SK-N-SH (cell line): ENCODE measurements around the gene FBXL2. TPM values are rescaled to one million over a fixed set of nuclear protein-coding genes. Genes with fewer than 3 reads are reported as not detected.

ENCODE experiments used
- CTCF ChIA-PET: fragments of 300-600, 350-600 bp; formaldehyde crosslinking; extraction: SDS; loops from one replicate; lab custom pipeline; 2021; lab: Yijun Ruan, JAX
- POLR2A ChIA-PET: fragments of 350-600 bp; sonication (Branson Sonifier 250); formaldehyde crosslinking; extraction: SDS; loops from one replicate; lab custom pipeline; 2020; ENCODE audit warnings: antibody characterized with exemption, inconsistent platforms; lab: Yijun Ruan, JAX
- DNase-seq: peaks from one replicate; pipeline ENCODE4 v3.0.0; 2012
- H2AFZ ChIP-seq: fragments of 200-600 bp; sonication (generic); 2 replicates; pipeline ENCODE4 v1.8.1; 2016; ENCODE audit warnings: antibody characterized with exemption, mild to moderate bottlenecking, low read depth
- H3F3A ChIP-seq: fragments of 200-600 bp; sonication (generic); replicated peaks from 2 replicates; pipeline ENCODE3; 2016; ENCODE audit warnings: antibody characterized with exemption, mild to moderate bottlenecking; ENCODE audit not compliant: insufficient read depth
- H3K27ac ChIP-seq, 2 experiments: fragments of 200-500 bp in 1 of 2; fragments of 200-600 bp in 1 of 2; sonication (Bioruptor generic) in 1 of 2; sonication (generic), shearing (Covaris generic) in 1 of 2; 2 replicates each; pipeline versions ENCODE4 v1.5.1 to v1.6.1; 2014 to 2016; ENCODE audit warnings: low read depth in 2 of 2, inconsistent platforms in 1 of 2, low read length in 1 of 2, mild to moderate bottlenecking in 1 of 2, mixed read lengths in 1 of 2
- H3K27me3 ChIP-seq: fragments of 200-600 bp; sonication (generic), shearing (Covaris generic); 2 replicates; pipeline ENCODE4 v1.6.1; 2016; ENCODE audit warnings: mixed run types; ENCODE audit not compliant: insufficient read depth
- H3K36me3 ChIP-seq, 2 experiments: fragments of 200-500 bp in 1 of 2; fragments of 200-600 bp in 1 of 2; sonication (Bioruptor generic) in 1 of 2; sonication (generic) in 1 of 2; replicated peaks in 1 of 2; 2 replicates each; pipeline versions ENCODE3 to v1.5.1; 2014 to 2016; ENCODE audit warnings: low read length in 1 of 2, mild to moderate bottlenecking in 1 of 2; ENCODE audit not compliant: insufficient read depth in 2 of 2, control insufficient read depth in 1 of 2
- H3K4me1 ChIP-seq, 2 experiments: fragments of 200-500 bp in 1 of 2; fragments of 200-600 bp in 1 of 2; sonication (Bioruptor generic) in 1 of 2; sonication (generic), shearing (Covaris generic) in 1 of 2; 2 replicates each; pipeline versions ENCODE4 v1.5.1 to v1.6.1; 2014 to 2016; ENCODE audit warnings: low read depth in 1 of 2, low read length in 1 of 2, mixed run types in 1 of 2; ENCODE audit not compliant: insufficient read depth in 2 of 2, control insufficient read depth in 1 of 2
- H3K4me2 ChIP-seq: fragments of 200-600 bp; sonication (generic), shearing (Covaris generic); 2 replicates; pipeline ENCODE4 v1.6.1; 2017; ENCODE audit warnings: mixed run types
- H3K4me3 ChIP-seq, 2 experiments: fragments of 200-500 bp in 1 of 2; fragments of 200-600 bp in 1 of 2; sonication (Bioruptor generic) in 1 of 2; sonication (generic), shearing (Covaris generic) in 1 of 2; 2 replicates each; pipeline versions ENCODE4 v1.5.1 to v1.8.1; 2014 to 2016; ENCODE audit warnings: low read depth in 2 of 2, inconsistent platforms in 1 of 2, low read length in 1 of 2, mild to moderate bottlenecking in 1 of 2, mixed read lengths in 1 of 2, moderate library complexity in 1 of 2
- H3K79me2 ChIP-seq: fragments of 200-600 bp; sonication (generic); 2 replicates; pipeline ENCODE4 v1.8.1; 2017; ENCODE audit warnings: mild to moderate bottlenecking; ENCODE audit not compliant: insufficient read depth
- H3K9ac ChIP-seq: fragments of 200-600 bp; sonication (generic); 2 replicates; pipeline ENCODE4 v1.6.1; 2017; ENCODE audit warnings: mixed run types
- H3K9me2 ChIP-seq: fragments of 200-600 bp; sonication (generic); 2 replicates; pipeline ENCODE4 v1.6.1; 2017; ENCODE audit warnings: mixed run types
- H3K9me3 ChIP-seq: fragments of 200-600 bp; sonication (generic); 2 replicates; pipeline ENCODE4 v1.6.1; 2017; ENCODE audit warnings: mixed run types, mild to moderate bottlenecking, moderate library complexity
- H4K20me1 ChIP-seq: fragments of 200-600 bp; sonication (generic); 2 replicates; pipeline ENCODE4 v1.6.1; 2017; ENCODE audit warnings: mild to moderate bottlenecking, mixed run types; ENCODE audit not compliant: insufficient read depth
- EP300 ChIP-seq, 2 experiments: IDR thresholded peaks; 2 replicates each; pipeline versions ENCODE4 v1.4.0 to v1.6.1; 2012; ENCODE audit warnings: borderline replicate concordance in 1 of 2, low read depth in 1 of 2, low read length in 1 of 2
- FOXM1 ChIP-seq: IDR thresholded peaks from 2 replicates; pipeline ENCODE4 v1.4.0; 2012; ENCODE audit warnings: low read depth, mild to moderate bottlenecking
- GATA2 ChIP-seq: sonication (generic); formaldehyde crosslinking; IDR thresholded peaks from 2 replicates; pipeline ENCODE4 v1.5.0; 2020; ENCODE audit warnings: mild to moderate bottlenecking, missing genetic modification reagents
- JUND ChIP-seq: IDR thresholded peaks from 2 replicates; pipeline ENCODE4 v1.4.0; 2012
- NRF1 ChIP-seq: IDR thresholded peaks from 2 replicates; pipeline ENCODE4 v1.6.1; 2012; ENCODE audit warnings: low read depth, mild to moderate bottlenecking, low read length
- RAD21 ChIP-seq: IDR thresholded peaks from 2 replicates; pipeline ENCODE4 v1.6.1; 2012; ENCODE audit warnings: mild to moderate bottlenecking, low read length
- SIN3A ChIP-seq: IDR thresholded peaks from 2 replicates; pipeline ENCODE4 v1.6.1; 2012; ENCODE audit warnings: low read depth, mild to moderate bottlenecking, low read length, moderate library complexity, borderline replicate concordance
- SMC3 ChIP-seq: IDR thresholded peaks from 2 replicates; pipeline ENCODE4 v1.6.1; 2012; ENCODE audit warnings: low read depth, low read length, improper control_type of control experiment
- TAF1 ChIP-seq: IDR thresholded peaks from 2 replicates; pipeline ENCODE4 v1.6.1; 2012; ENCODE audit warnings: low read depth, mild to moderate bottlenecking, low read length, moderate library complexity, borderline replicate concordance
- TEAD4 ChIP-seq: IDR thresholded peaks from 2 replicates; pipeline ENCODE4 v1.4.0; 2012; ENCODE audit warnings: mild to moderate bottlenecking, borderline replicate concordance; ENCODE audit not compliant: insufficient read depth
- WGBS: methylation state at CpG from one replicate; pipeline ENCODE4 v1.1.6; 2017; ENCODE audit warnings: low lambda C conversion rate; 5-methylcytosine and 5-hydroxymethylcytosine counted together
- polyA plus RNA-seq, 3 experiments: library from polyadenylated mRNA; depleted of rRNA; stranded (reverse); fragments of >200 nt; gene quantifications; 2 replicates each; pipeline ENCODE4 v1.2.3, GENCODE V29; 2012
- TF ChIP-seq, protein P1 (sequence below): IDR thresholded peaks from 2 replicates; pipeline ENCODE4 v1.4.0; 2012; ENCODE audit warnings: low read depth, borderline replicate concordance
- TF ChIP-seq, protein P2 (sequence below): fragments of 150-350 bp; IDR thresholded peaks from 2 replicates; pipeline ENCODE4 v1.6.1; 2016; ENCODE audit warnings: mild to moderate bottlenecking, low read depth, low read length
- TF ChIP-seq, protein P3 (sequence below): IDR thresholded peaks from 2 replicates; pipeline ENCODE4; 2012
- TF ChIP-seq, protein P4 (sequence below): fragments of 150-350 bp; IDR thresholded peaks from 2 replicates; pipeline ENCODE4 v1.6.1; 2017; ENCODE audit warnings: antibody characterized with exemption, low read length, low read depth, borderline replicate concordance
- TF ChIP-seq, protein P5 (sequence below): fragments of 200-600 bp; sonication (generic); IDR thresholded peaks from 2 replicates; pipeline ENCODE4 v1.6.1; 2017; ENCODE audit warnings: antibody characterized with exemption, mild to moderate bottlenecking, moderate library complexity

FBXL2 gene
- polyA plus RNA-seq, 1 of the 3 experiments (the other 2 are of a cell fraction): 13.7 TPM

DNA sequence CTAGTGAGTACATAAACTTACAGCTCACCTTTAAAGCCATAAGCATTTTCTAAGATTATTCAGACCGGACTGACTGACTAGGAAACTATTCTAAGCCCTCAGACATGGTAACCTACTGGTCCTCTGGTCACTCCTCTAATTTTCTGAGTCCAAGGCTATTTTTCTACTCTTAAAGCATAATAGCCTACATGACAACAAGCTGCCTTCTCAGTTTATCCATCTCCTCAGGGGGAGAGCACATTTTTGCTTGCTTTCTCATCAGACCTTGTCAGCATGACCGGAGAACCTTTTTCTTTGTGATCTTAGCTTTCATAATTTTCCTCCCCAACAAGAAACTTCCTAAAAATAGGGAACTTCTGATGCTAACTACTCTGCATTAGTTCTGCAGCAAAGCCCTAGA, 124.5 kb downstream of the FBXL2 start (continued):
- TF ChIP-seq EP300 (IDR thresholded peaks at IDR 0.05; ENCODE audit: borderline replicate concordance in 1 of 2, low read depth in 1 of 2, low read length in 1 of 2) (no peak), NRF1 (no peak), SMC3 (no peak), GATA2 (CRISPR knock-in tag) (no peak), JUND (no peak), TEAD4 (no peak), RAD21 (no peak)
- TF ChIP-seq, protein P1, sequence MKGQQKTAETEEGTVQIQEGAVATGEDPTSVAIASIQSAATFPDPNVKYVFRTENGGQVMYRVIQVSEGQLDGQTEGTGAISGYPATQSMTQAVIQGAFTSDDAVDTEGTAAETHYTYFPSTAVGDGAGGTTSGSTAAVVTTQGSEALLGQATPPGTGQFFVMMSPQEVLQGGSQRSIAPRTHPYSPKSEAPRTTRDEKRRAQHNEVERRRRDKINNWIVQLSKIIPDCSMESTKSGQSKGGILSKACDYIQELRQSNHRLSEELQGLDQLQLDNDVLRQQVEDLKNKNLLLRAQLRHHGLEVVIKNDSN: no peak
- TF ChIP-seq, all 33 proteins: peak for 0

DNA sequence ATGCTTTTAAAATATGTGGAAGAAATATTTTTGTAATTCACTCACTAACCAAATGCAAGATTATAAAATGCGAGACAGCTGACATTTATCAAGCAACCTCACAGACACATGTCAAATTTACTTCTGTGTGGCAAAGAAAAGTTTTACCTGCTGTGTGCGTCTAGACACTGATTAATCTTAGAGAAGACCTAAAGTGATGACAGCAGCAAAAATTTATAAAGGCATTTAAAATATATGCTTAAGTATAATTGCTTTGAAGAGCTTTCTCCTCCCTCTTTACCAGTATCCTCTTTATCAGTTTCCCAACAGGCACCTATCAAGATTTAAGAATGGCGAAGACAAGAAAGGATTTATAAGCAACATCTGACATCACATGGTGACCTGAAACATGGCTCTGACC, 125.7 kb downstream of the FBXL2 start:
- Histone ChIP-seq H2AFZ (no peak overlapping the region), H3K79me2 (peaks cover 24% of the 10 kb centered on the region; the same call in 1 of the 2 replicates), H3F3A (peaks cover 9% of the 10 kb centered on the region), H3K9me3 (no peaks in the 10 kb centered on the region), H4K20me1 (no peaks in the 10 kb centered on the region), H3K27me3 (no peaks in the 10 kb centered on the region), H3K9ac (no peak overlapping the region), H3K4me3 (no peak overlapping the region), H3K4me1 (peaks cover 0 to 12% of the 10 kb centered on the region in 2 experiments; a peak in 1 of 4 replicates), H3K9me2 (no peaks in the 10 kb centered on the region), H3K27ac (no peak overlapping the region; a peak in 1 of 4 replicates), H3K36me3 (peaks cover 89 to 95% of the 10 kb centered on the region in 2 experiments), H3K4me2 (no peak overlapping the region)
- no peak for DNase-seq
- CTCF ChIA-PET: interaction anchor here (3.7 kb wide), 1 partner anchor 30 kb away, joined by 27 read pairs; no protein-coding TSS in a partner anchor
- POLR2A ChIA-PET: no interaction called here
- WGBS: 98% methylated on average over 3 of the region's 3 CpGs
- TF ChIP-seq, protein P2, sequence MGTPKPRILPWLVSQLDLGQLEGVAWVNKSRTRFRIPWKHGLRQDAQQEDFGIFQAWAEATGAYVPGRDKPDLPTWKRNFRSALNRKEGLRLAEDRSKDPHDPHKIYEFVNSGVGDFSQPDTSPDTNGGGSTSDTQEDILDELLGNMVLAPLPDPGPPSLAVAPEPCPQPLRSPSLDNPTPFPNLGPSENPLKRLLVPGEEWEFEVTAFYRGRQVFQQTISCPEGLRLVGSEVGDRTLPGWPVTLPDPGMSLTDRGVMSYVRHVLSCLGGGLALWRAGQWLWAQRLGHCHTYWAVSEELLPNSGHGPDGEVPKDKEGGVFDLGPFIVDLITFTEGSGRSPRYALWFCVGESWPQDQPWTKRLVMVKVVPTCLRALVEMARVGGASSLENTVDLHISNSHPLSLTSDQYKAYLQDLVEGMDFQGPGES: no peak
- TF ChIP-seq, protein P3, sequence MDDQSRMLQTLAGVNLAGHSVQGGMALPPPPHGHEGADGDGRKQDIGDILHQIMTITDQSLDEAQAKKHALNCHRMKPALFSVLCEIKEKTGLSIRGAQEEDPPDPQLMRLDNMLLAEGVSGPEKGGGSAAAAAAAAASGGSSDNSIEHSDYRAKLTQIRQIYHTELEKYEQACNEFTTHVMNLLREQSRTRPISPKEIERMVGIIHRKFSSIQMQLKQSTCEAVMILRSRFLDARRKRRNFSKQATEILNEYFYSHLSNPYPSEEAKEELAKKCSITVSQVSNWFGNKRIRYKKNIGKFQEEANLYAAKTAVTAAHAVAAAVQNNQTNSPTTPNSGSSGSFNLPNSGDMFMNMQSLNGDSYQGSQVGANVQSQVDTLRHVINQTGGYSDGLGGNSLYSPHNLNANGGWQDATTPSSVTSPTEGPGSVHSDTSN: 0 out of 2 replicates have a peak, but pooled peaks have one; percentile 25
- TF ChIP-seq, all 33 proteins: peak for 1

DNA sequence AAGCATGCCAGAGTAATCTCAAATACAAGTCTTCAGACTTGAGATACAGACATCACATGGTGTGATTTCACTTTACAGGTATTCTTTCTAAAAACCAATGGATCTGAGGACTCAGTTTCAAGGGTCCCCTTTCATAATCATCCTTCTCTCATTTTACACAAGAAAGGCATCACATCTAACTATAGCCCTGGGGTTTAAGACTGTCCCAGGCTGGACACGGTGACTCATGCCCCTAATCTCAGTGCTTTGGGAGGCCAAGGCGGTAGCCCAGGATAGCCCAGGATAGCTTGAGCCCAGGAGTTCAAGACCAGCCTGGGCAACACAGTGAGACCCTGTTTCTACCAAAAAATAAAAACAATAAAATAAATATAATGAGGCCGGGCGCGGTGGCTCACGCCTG, 126.5 kb downstream of the FBXL2 start:
- CTCF ChIA-PET: interaction anchor here (0.6 to 3.7 kb wide), 3 partner anchors 31 to 1107 kb away, joined by 3 to 27 read pairs (median 5); no protein-coding TSS in a partner anchor
- TF ChIP-seq FOXM1 (no peak), TAF1 (no peak), RAD21 (no peak), SIN3A (no peak), EP300 (IDR thresholded peaks at IDR 0.05; ENCODE audit: borderline replicate concordance in 1 of 2, low read depth in 1 of 2, low read length in 1 of 2) (no peak), NRF1 (no peak)
- TF ChIP-seq, protein P4, sequence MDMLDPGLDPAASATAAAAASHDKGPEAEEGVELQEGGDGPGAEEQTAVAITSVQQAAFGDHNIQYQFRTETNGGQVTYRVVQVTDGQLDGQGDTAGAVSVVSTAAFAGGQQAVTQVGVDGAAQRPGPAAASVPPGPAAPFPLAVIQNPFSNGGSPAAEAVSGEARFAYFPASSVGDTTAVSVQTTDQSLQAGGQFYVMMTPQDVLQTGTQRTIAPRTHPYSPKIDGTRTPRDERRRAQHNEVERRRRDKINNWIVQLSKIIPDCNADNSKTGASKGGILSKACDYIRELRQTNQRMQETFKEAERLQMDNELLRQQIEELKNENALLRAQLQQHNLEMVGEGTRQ: no peak
- TF ChIP-seq, protein P2: no peak
- TF ChIP-seq, protein P5, sequence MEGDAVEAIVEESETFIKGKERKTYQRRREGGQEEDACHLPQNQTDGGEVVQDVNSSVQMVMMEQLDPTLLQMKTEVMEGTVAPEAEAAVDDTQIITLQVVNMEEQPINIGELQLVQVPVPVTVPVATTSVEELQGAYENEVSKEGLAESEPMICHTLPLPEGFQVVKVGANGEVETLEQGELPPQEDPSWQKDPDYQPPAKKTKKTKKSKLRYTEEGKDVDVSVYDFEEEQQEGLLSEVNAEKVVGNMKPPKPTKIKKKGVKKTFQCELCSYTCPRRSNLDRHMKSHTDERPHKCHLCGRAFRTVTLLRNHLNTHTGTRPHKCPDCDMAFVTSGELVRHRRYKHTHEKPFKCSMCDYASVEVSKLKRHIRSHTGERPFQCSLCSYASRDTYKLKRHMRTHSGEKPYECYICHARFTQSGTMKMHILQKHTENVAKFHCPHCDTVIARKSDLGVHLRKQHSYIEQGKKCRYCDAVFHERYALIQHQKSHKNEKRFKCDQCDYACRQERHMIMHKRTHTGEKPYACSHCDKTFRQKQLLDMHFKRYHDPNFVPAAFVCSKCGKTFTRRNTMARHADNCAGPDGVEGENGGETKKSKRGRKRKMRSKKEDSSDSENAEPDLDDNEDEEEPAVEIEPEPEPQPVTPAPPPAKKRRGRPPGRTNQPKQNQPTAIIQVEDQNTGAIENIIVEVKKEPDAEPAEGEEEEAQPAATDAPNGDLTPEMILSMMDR: no peak
- TF ChIP-seq, protein P3: no peak

More for the DNA sequence above, 126.5 kb downstream of the FBXL2 start:
- H3K27ac ChIP-seq: no peak overlapping the region; a peak in 1 of 4 replicates
- peaks cover 0 to 12% of the 10 kb centered on the region in 2 experiments; a peak in 1 of 4 replicates for H3K4me1 ChIP-seq
- no peaks in the 10 kb centered on the region for H3K9me3 ChIP-seq
- no peak for DNase-seq
- H3K79me2 ChIP-seq: peaks cover 24% of the 10 kb centered on the region; the same call in 1 of the 2 replicates
- 96% methylated on average over 6 of the region's 6 CpGs for WGBS
- H3K36me3 ChIP-seq: peaks cover 89 to 95% of the 10 kb centered on the region in 2 experiments
- H3K27me3 ChIP-seq: no peaks in the 10 kb centered on the region
- no peak overlapping the region for H3K4me2 ChIP-seq
- no peaks in the 10 kb centered on the region for H4K20me1 ChIP-seq
- POLR2A ChIA-PET: no interaction called here
- no peak overlapping the region for H3K4me3 ChIP-seq
- no peak overlapping the region for H2AFZ ChIP-seq
- H3K9me2 ChIP-seq: no peaks in the 10 kb centered on the region
- H3K9ac ChIP-seq: no peak overlapping the region
- H3F3A ChIP-seq: peaks cover 9% of the 10 kb centered on the region
